Panc1 (cell line): ENCODE results near the gene PCDH11Y.
"Not testable (repeated sequence)": the region's sequence is repeated elsewhere in the genome, so short reads cannot be mapped to it uniquely, and the experiment has no call there.

Source experiments
- CTCF ChIP-seq: fragments of 450-650 bp; IDR thresholded peaks from 2 replicates; pipeline ENCODE4 v1.5.1; 2017; ENCODE audit warnings: mild to moderate bottlenecking
- POLR2AphosphoS5 ChIP-seq: IDR thresholded peaks from 2 replicates; pipeline ENCODE4 v1.6.1; 2012; ENCODE audit warnings: mild to moderate bottlenecking, low read depth, low read length, moderate library complexity
- TF ChIP-seq, protein P1 (sequence below), 2 experiments: IDR thresholded peaks; 2 replicates each; pipeline ENCODE4 v1.6.1; 2011 to 2012; ENCODE audit warnings: low read depth in 2 of 2, control low read depth in 1 of 2, low read length in 1 of 2, mild to moderate bottlenecking in 1 of 2, moderate library complexity in 1 of 2; ENCODE audit not compliant: insufficient read depth in 1 of 2

DNA sequence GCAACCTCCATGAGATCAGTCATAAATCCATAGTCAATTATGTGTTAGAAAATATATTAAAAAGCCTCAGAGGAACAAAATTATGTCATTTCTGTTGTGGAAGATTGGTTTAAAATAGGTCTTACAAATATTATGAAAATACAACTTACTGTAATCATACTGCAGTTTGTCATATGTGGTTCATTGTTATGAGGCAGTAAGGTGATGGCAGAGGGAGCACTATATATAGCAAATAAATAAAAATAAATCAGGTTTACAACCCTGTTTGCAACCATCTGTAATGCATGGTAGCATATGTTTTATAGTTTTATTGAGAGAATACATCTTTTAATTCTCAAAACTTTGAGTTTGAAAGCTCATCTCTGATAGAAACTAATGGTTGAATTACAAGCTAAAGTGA is 543.6 kb downstream of the PCDH11Y start:
- TF ChIP-seq CTCF, POLR2AphosphoS5: not testable (repeated sequence)
- TF ChIP-seq, protein P1, sequence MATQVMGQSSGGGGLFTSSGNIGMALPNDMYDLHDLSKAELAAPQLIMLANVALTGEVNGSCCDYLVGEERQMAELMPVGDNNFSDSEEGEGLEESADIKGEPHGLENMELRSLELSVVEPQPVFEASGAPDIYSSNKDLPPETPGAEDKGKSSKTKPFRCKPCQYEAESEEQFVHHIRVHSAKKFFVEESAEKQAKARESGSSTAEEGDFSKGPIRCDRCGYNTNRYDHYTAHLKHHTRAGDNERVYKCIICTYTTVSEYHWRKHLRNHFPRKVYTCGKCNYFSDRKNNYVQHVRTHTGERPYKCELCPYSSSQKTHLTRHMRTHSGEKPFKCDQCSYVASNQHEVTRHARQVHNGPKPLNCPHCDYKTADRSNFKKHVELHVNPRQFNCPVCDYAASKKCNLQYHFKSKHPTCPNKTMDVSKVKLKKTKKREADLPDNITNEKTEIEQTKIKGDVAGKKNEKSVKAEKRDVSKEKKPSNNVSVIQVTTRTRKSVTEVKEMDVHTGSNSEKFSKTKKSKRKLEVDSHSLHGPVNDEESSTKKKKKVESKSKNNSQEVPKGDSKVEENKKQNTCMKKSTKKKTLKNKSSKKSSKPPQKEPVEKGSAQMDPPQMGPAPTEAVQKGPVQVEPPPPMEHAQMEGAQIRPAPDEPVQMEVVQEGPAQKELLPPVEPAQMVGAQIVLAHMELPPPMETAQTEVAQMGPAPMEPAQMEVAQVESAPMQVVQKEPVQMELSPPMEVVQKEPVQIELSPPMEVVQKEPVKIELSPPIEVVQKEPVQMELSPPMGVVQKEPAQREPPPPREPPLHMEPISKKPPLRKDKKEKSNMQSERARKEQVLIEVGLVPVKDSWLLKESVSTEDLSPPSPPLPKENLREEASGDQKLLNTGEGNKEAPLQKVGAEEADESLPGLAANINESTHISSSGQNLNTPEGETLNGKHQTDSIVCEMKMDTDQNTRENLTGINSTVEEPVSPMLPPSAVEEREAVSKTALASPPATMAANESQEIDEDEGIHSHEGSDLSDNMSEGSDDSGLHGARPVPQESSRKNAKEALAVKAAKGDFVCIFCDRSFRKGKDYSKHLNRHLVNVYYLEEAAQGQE (IDR thresholded peaks at IDR 0.05; ENCODE audit: insufficient read depth in 1 of 2, low read depth in 2 of 2, low read length in 1 of 2): not testable (repeated sequence)
